PFSK-1 (cell line): ENCODE data around the gene SVOPL.

Source experiments
- POLR2AphosphoS5 ChIP-seq: IDR thresholded peaks from 2 replicates; pipeline ENCODE4 v1.6.1; 2012; ENCODE audit warnings: low read depth, mild to moderate bottlenecking, control low read depth, low read length, moderate library complexity
- TF ChIP-seq, protein P1 (sequence below), 2 experiments: IDR thresholded peaks; 2 replicates each; pipeline versions ENCODE4 v1.6.1 to v1.8.0; 2011 to 2012; ENCODE audit warnings: low read depth in 2 of 2, low read length in 2 of 2, control low read depth in 1 of 2, inconsistent platforms in 1 of 2, mild to moderate bottlenecking in 1 of 2, moderate library complexity in 1 of 2; ENCODE audit not compliant: insufficient read depth in 1 of 2

DNA sequence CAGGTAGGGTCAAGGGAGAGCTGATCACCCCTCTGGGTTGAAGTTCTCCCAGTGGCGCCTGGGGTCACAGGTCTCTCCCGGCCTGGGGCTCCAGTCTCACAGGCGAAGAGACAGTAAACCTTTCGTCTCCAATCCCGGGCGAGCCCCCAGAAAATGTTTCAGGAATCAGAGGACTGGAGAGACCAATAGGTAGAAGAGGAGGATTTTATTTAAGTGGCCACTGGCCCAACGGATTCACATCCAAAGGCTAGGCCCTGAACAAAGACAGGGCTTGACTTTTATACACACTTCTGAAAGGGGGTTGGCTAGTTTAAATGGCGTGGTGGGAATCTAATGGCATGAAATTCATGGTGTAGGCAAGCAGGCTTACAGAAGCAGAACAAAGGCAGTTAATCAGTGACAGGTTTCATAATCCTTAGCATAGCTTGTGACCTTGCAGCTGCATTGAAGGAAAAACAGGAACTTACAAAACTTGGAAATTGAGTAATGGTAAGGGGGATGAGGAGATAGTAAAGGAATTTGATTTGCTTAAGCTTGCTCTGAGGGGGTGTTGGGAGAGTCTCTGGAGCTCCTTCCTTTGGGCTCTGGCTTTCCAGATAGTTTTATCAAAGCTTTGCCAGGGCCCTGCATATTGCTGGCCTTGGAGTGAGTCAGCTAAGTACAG, 135.6 kb downstream of the SVOPL start:
- no peak for TF ChIP-seq POLR2AphosphoS5
- TF ChIP-seq, protein P1, sequence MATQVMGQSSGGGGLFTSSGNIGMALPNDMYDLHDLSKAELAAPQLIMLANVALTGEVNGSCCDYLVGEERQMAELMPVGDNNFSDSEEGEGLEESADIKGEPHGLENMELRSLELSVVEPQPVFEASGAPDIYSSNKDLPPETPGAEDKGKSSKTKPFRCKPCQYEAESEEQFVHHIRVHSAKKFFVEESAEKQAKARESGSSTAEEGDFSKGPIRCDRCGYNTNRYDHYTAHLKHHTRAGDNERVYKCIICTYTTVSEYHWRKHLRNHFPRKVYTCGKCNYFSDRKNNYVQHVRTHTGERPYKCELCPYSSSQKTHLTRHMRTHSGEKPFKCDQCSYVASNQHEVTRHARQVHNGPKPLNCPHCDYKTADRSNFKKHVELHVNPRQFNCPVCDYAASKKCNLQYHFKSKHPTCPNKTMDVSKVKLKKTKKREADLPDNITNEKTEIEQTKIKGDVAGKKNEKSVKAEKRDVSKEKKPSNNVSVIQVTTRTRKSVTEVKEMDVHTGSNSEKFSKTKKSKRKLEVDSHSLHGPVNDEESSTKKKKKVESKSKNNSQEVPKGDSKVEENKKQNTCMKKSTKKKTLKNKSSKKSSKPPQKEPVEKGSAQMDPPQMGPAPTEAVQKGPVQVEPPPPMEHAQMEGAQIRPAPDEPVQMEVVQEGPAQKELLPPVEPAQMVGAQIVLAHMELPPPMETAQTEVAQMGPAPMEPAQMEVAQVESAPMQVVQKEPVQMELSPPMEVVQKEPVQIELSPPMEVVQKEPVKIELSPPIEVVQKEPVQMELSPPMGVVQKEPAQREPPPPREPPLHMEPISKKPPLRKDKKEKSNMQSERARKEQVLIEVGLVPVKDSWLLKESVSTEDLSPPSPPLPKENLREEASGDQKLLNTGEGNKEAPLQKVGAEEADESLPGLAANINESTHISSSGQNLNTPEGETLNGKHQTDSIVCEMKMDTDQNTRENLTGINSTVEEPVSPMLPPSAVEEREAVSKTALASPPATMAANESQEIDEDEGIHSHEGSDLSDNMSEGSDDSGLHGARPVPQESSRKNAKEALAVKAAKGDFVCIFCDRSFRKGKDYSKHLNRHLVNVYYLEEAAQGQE (IDR thresholded peaks at IDR 0.05; ENCODE audit: insufficient read depth in 1 of 2, low read depth in 2 of 2, low read length in 2 of 2) = no peak
